T-helper 1 cell treated with Interleukin-12 subunit alpha and Interleukin-12 subunit beta and Interleukin-4 antibody, amounts not matched to agents 30 μg/mL and 1 μg/mL, for 36 hours (primary cell): ENCODE results near the gene TET2.
"Not testable (repeated sequence)": the region's sequence is repeated elsewhere in the genome, so short reads cannot be mapped to it uniquely, and the experiment has no call there.

ENCODE experiments used
- H3K27ac Mint-ChIP-seq: one replicate; pipeline ENCODE4 v1.8.0; 2021; ENCODE audit warnings: mild to moderate bottlenecking, mixed read lengths
- H3K27me3 Mint-ChIP-seq: one replicate; pipeline ENCODE4 v1.8.0; 2021; ENCODE audit warnings: low read depth, mixed read lengths
- H3K36me3 Mint-ChIP-seq: one replicate; pipeline ENCODE4 v1.8.0; 2021; ENCODE audit warnings: low read depth, mixed read lengths
- H3K4me1 Mint-ChIP-seq: one replicate; pipeline ENCODE4 v1.8.0; 2021; ENCODE audit warnings: low read depth, mixed read lengths
- H3K4me3 Mint-ChIP-seq: one replicate; pipeline ENCODE4 v1.8.0; 2021; ENCODE audit warnings: mild to moderate bottlenecking, moderate library complexity, mixed read lengths
- H3K9me3 Mint-ChIP-seq: one replicate; pipeline ENCODE4 v1.8.0; 2021; ENCODE audit warnings: mixed read lengths

The TET2 gene

DNA sequence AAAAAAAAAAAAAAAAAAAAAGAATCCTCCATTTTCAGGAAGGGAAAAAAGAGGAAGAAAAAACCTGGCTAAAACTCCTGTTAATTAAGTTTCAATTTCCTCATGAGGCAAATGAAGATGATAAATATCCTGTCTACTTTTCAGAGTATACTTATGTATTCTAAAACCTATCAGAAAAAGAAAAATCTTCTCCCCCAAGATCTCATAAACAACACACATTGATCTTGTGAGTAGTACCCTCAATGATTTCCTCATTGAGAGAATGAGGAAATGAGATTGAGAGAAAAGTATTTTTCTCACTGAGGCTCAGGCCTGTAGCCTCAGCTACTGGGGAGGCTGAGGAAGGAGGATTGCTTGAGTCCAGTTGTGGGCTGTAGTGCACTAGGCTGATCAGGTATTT lies 146.7 kb downstream of the TET2 start:
- H3K36me3 Mint-ChIP-seq, result peaks cover 12% of the 10 kb centered on the region
- H3K4me1 Mint-ChIP-seq, result no peaks in the 10 kb centered on the region
- no peak overlapping the region for H3K4me3 Mint-ChIP-seq
- H3K27me3 Mint-ChIP-seq, result no peaks in the 10 kb centered on the region
- peaks cover 26% of the 10 kb centered on the region for H3K9me3 Mint-ChIP-seq
- no peak overlapping the region for H3K27ac Mint-ChIP-seq

GRCh38 chr4:105296672-105297071 lies 150.0 kb downstream of the TET2 start:
- Mint-ChIP-seq H3K4me3 (no peak overlapping the region), H3K36me3 (peaks cover 14% of the 10 kb centered on the region), H3K27me3 (no peaks in the 10 kb centered on the region), H3K27ac (no peak overlapping the region), H3K9me3 (peaks cover 37% of the 10 kb centered on the region), H3K4me1 (no peaks in the 10 kb centered on the region)

DNA sequence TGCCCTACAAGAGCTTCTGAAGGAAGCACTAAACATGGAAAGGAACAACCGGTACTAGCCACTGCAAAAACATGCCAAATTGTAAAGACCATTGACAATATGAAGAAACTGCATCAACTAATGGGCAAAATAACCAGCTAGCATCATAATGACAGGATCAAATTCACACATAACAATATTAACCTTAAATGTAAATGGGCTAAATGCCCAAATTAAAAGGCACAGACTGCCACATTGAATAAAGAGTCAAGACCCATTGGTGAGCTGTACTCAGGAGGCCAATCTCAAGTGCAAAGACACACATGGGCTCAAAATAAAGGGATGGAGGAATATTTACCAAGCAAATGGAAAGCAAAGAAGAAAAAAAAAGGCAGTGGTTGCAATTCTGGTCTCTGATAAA lies 152.4 kb downstream of the TET2 start:
- not testable (repeated sequence) for H3K27ac Mint-ChIP-seq, H3K4me3 Mint-ChIP-seq, H3K27me3 Mint-ChIP-seq, H3K4me1 Mint-ChIP-seq
- Mint-ChIP-seq H3K36me3 (peaks cover 16% of the 10 kb centered on the region), H3K9me3 (peaks cover 52% of the 10 kb centered on the region)

GRCh38 chr4:105304085-105304484 lies 157.4 kb downstream of the TET2 start:
- H3K4me3 Mint-ChIP-seq, result no peak overlapping the region
- H3K27me3 Mint-ChIP-seq, result no peaks in the 10 kb centered on the region
- peaks cover 15% of the 10 kb centered on the region for H3K36me3 Mint-ChIP-seq
- H3K27ac Mint-ChIP-seq, result no peak overlapping the region
- H3K9me3 Mint-ChIP-seq, result peaks cover 42% of the 10 kb centered on the region
- peaks cover 19% of the 10 kb centered on the region for H3K4me1 Mint-ChIP-seq

DNA sequence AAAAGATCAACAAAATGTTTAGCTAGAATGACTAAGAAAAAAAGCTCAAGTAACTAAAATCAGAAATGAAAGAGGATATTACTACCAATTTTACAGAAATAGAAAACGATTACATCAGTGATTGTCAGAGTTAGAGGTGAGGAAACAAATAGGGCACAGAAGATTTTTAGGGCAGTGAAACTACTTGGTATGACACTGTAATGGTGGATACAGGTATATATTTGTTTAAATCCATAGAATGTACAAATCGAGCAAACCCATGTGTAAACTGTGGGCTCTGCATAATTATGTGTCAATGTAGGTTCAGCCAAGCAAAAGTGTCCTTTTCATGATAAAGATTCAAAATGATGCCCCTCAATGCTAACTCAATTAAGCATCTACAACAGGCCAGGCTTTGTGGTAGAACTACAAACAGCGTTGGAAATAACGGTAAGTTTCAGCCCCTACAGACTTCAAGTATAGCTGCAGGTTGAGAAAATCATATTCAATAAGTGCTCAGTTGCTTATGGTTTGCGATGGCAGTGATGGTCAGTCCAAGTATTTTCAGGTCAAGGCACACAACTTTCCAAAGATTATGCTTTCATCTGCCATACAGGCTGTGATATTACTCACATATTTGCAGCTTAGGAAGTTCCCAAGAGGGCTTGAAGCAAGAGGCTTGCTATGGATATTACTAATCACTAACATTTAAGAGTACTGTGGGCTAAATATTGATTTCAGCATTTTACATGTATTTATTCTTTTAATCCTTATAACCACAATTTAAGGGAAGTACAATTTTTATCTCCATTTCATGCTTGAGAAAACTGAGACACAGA lies 158.6 kb downstream of the TET2 start:
- no peak overlapping the region for H3K4me3 Mint-ChIP-seq
- H3K9me3 Mint-ChIP-seq, result peaks cover 36% of the 10 kb centered on the region
- H3K27me3 Mint-ChIP-seq, result no peaks in the 10 kb centered on the region
- peaks cover 8% of the 10 kb centered on the region for H3K36me3 Mint-ChIP-seq
- H3K27ac Mint-ChIP-seq, result peak overlapping the region; percentile 76
- peaks cover 19% of the 10 kb centered on the region for H3K4me1 Mint-ChIP-seq

GRCh38 chr4:105306158-105306781 lies 159.6 kb downstream of the TET2 start:
- H3K27ac Mint-ChIP-seq, result peak overlapping the region; percentile 76
- H3K9me3 Mint-ChIP-seq, result peaks cover 37% of the 10 kb centered on the region
- H3K4me3 Mint-ChIP-seq, result peak overlapping the region; percentile 12
- H3K36me3 Mint-ChIP-seq, result peaks cover 10% of the 10 kb centered on the region
- peaks cover 19% of the 10 kb centered on the region for H3K4me1 Mint-ChIP-seq
- no peaks in the 10 kb centered on the region for H3K27me3 Mint-ChIP-seq

GRCh38 chr4:105306820-105307219 lies 160.1 kb downstream of the TET2 start:
- peaks cover 39% of the 10 kb centered on the region for H3K9me3 Mint-ChIP-seq
- H3K27me3 Mint-ChIP-seq, result no peaks in the 10 kb centered on the region
- peak overlapping the region; percentile 76 for H3K27ac Mint-ChIP-seq
- peak overlapping the region; percentile 12 for H3K4me3 Mint-ChIP-seq
- peaks cover 19% of the 10 kb centered on the region for H3K4me1 Mint-ChIP-seq
- H3K36me3 Mint-ChIP-seq, result peaks cover 13% of the 10 kb centered on the region

GRCh38 chr4:105318486-105318885 lies 171.8 kb downstream of the TET2 start:
- no peak overlapping the region for H3K27ac Mint-ChIP-seq
- H3K4me3 Mint-ChIP-seq, result no peak overlapping the region
- H3K36me3 Mint-ChIP-seq, result no peaks in the 10 kb centered on the region
- no peaks in the 10 kb centered on the region for H3K27me3 Mint-ChIP-seq
- peaks cover 20% of the 10 kb centered on the region for H3K9me3 Mint-ChIP-seq
- H3K4me1 Mint-ChIP-seq, result no peaks in the 10 kb centered on the region

DNA sequence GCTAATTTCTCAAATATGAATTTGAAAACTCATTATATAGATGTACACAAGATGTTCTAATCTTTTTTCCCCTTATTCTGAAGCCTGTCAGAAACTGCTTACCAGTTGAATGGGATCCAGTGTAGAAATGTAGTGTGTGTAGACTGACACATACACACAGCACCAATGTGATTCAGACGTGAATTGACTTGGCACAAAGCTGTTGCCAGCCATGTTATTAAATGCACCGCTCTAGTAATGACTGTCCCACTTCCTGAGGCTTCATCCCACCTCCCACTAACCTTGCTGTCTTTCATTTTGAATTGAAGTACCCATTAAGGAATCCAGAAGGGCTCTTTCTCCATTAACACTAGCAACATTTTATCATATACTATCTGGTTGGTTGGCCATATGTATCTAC lies 180.5 kb downstream of the TET2 start:
- Mint-ChIP-seq H3K27me3 (no peaks in the 10 kb centered on the region), H3K4me1 (peaks cover 6% of the 10 kb centered on the region), H3K4me3 (no peak overlapping the region), H3K27ac (no peak overlapping the region), H3K9me3 (peaks cover 3% of the 10 kb centered on the region), H3K36me3 (peaks cover under 1% of the 10 kb centered on the region)

- Mint-ChIP-seq H3K4me3 (no peak overlapping the region), H3K36me3 (peaks cover 2% of the 10 kb centered on the region), H3K4me1 (peaks cover 6% of the 10 kb centered on the region), H3K27me3 (no peaks in the 10 kb centered on the region), H3K9me3 (peaks cover 3% of the 10 kb centered on the region), H3K27ac (no peak overlapping the region)
These were observed 181.3 kb downstream of the TET2 start for GRCh38 chr4:105327956-105328355.

- Mint-ChIP-seq H3K27ac (no peak overlapping the region), H3K27me3 (no peaks in the 10 kb centered on the region), H3K9me3 (peaks cover 3% of the 10 kb centered on the region), H3K4me3 (no peak overlapping the region), H3K4me1 (peaks cover 6% of the 10 kb centered on the region), H3K36me3 (peaks cover 2% of the 10 kb centered on the region)
These were observed 182.4 kb downstream of the TET2 start for GRCh38 chr4:105329081-105329480.
